ENCODE results near the gene FAM170B.

DNA sequence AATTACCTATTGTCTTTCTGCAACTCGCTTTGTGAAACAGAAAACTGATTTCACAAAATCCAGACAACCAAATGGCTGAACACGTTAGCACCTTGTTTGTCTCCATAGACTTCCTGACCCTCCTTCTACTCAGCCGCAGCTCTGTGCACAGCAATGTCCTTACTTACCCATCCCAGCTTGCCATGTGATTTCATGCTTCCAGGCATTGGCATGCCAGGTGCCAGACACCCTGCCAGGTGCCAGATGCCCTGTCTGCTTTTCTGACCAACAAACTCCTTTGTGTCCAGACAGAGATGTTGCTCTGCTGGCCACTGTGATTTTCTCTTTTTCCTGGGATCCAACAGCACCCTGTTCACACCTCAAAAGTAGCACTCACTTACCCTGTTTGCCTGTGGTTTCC, 16.1 kb upstream of the FAM170B start:
- TF ChIP-seq POLR2AphosphoS5 (IDR thresholded peaks at IDR 0.05) (no peak), CTCF (IDR thresholded peaks at IDR 0.05) (no peak), POLR2A (IDR thresholded peaks at IDR 0.05) (no peak), EP300 (IDR thresholded peaks at IDR 0.05) (no peak)

Measured in sigmoid colon (tissue), 4 donors.